Activated CD4-positive, alpha-beta T cell treated with anti-CD3 and anti-CD28 coated beads, Interleukin-10, Interleukin-2, amounts not matched to agents 100 ng/mL and 50 ng/mL, durations not matched to agents 16 hours and 8 hours (primary cell): ENCODE measurements around the gene MTCH2.
"Not testable (repeated sequence)": the region's sequence is repeated elsewhere in the genome, so short reads cannot be mapped to it uniquely, and the experiment has no call there.

ENCODE experiments used
- DNase-seq: peaks from one replicate; pipeline ENCODE4 v3.0.0-alpha.2; 2020

MTCH2 gene

GRCh38 chr11:47642099-47642855, at the start of gene MTCH2:
TSS of gene MTCH2 (minus strand) at chr11:47642559. CDS start at chr11:47642465, 94 bp downstream.
- peak; percentile 98 for DNase-seq

GRCh38 chr11:47691979-47692378, 49.6 kb upstream of the MTCH2 start:
- DNase-seq = no peak

- DNase-seq = no peak
These were observed 47.1 kb upstream of the MTCH2 start for GRCh38 chr11:47689480-47689879.

- no peak for DNase-seq
These were observed 46.6 kb upstream of the MTCH2 start for GRCh38 chr11:47688991-47689390.

- no peak for DNase-seq
These were observed 45.8 kb upstream of the MTCH2 start for GRCh38 chr11:47688111-47688510.

GRCh38 chr11:47686704-47687103, 44.3 kb upstream of the MTCH2 start:
- DNase-seq = not testable (repeated sequence)

- DNase-seq = no peak
These were observed 43.8 kb upstream of the MTCH2 start for GRCh38 chr11:47686151-47686550.

GRCh38 chr11:47675851-47676250, 33.5 kb upstream of the MTCH2 start:
- no peak for DNase-seq

GRCh38 chr11:47672283-47672730, 29.9 kb upstream of the MTCH2 start:
- DNase-seq = no peak

- DNase-seq = no peak
These were observed 27.5 kb upstream of the MTCH2 start for GRCh38 chr11:47669856-47670255.

- no peak for DNase-seq
These were observed 26.3 kb upstream of the MTCH2 start for GRCh38 chr11:47668665-47669064.

GRCh38 chr11:47667555-47667954, 25.2 kb upstream of the MTCH2 start:
- no peak for DNase-seq

GRCh38 chr11:47667135-47667534, 24.8 kb upstream of the MTCH2 start:
- no peak for DNase-seq

GRCh38 chr11:47664936-47665335, 22.6 kb upstream of the MTCH2 start:
- peak; percentile 72 for DNase-seq

- no peak for DNase-seq
These were observed 18.9 kb upstream of the MTCH2 start for GRCh38 chr11:47661245-47661644.

- DNase-seq = no peak
These were observed 16.9 kb upstream of the MTCH2 start for GRCh38 chr11:47659276-47659675.

- no peak for DNase-seq
These were observed 14.0 kb upstream of the MTCH2 start for GRCh38 chr11:47656260-47656885.

- no peak for DNase-seq
These were observed 9.6 kb upstream of the MTCH2 start for GRCh38 chr11:47651818-47652469.

GRCh38 chr11:47649276-47649675, 6.9 kb upstream of the MTCH2 start:
- no peak for DNase-seq

GRCh38 chr11:47646019-47646418, 3.7 kb upstream of the MTCH2 start:
- DNase-seq = no peak

- no peak for DNase-seq
These were observed 3.1 kb upstream of the MTCH2 start for GRCh38 chr11:47645500-47645899.

- no peak for DNase-seq
These were observed 710 bp downstream of the MTCH2 start for GRCh38 chr11:47641600-47642098.

- DNase-seq = not testable (repeated sequence)
These were observed 1.9 kb downstream of the MTCH2 start for GRCh38 chr11:47640506-47640905.

- DNase-seq = not testable (repeated sequence)
These were observed 6.0 kb downstream of the MTCH2 start for GRCh38 chr11:47636331-47636730.
